ENCODE data around the gene ERICH6B. TPM values are rescaled to one million over a fixed set of nuclear protein-coding genes. Genes with fewer than 3 reads are reported as not detected.

Gene ERICH6B
- total RNA-seq, 4 donors from 2014 or later: not detected

- ATAC-seq: no peak
- no peak overlapping the region for H3K4me3 ChIP-seq
- H3K9me3 ChIP-seq: no peaks in the 10 kb centered on the region
- H3K27me3 ChIP-seq: peaks cover 31% of the 10 kb centered on the region
- H3K27ac ChIP-seq: no peak overlapping the region
- 0% methylated on average over 1 of the region's 6 CpGs; no CpG with 5 or more reads in 1 of the 2 donors for WGBS, 2 donors (ENCODE audit: low coverage in 1 of 2)
- no peaks in the 10 kb centered on the region for H3K4me1 ChIP-seq
- H3K36me3 ChIP-seq: no peaks in the 10 kb centered on the region
- TF ChIP-seq, protein P1, sequence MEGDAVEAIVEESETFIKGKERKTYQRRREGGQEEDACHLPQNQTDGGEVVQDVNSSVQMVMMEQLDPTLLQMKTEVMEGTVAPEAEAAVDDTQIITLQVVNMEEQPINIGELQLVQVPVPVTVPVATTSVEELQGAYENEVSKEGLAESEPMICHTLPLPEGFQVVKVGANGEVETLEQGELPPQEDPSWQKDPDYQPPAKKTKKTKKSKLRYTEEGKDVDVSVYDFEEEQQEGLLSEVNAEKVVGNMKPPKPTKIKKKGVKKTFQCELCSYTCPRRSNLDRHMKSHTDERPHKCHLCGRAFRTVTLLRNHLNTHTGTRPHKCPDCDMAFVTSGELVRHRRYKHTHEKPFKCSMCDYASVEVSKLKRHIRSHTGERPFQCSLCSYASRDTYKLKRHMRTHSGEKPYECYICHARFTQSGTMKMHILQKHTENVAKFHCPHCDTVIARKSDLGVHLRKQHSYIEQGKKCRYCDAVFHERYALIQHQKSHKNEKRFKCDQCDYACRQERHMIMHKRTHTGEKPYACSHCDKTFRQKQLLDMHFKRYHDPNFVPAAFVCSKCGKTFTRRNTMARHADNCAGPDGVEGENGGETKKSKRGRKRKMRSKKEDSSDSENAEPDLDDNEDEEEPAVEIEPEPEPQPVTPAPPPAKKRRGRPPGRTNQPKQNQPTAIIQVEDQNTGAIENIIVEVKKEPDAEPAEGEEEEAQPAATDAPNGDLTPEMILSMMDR (IDR thresholded peaks at IDR 0.05): no peak
- TF ChIP-seq POLR2AphosphoS5 (IDR thresholded peaks at IDR 0.05) (no peak), EP300 (IDR thresholded peaks at IDR 0.05) (no peak), POLR2A (IDR thresholded peaks at IDR 0.05) (no peak)
These were observed 6.4 kb upstream of the ERICH6B start for GRCh38 chr13:45621950-45622349.

- H3K9me3 ChIP-seq: no peaks in the 10 kb centered on the region
- no peaks in the 10 kb centered on the region for H3K4me1 ChIP-seq
- ATAC-seq: no peak
- no peak overlapping the region for H3K27ac ChIP-seq
- 60% methylated on average over 3 of the region's 3 CpGs for whole genome bisulfite sequencing, 2 donors (ENCODE audit: low coverage in 1 of 2)
- H3K4me3 ChIP-seq: no peak overlapping the region
- TF ChIP-seq EP300 (IDR thresholded peaks at IDR 0.05) (no peak), POLR2AphosphoS5 (IDR thresholded peaks at IDR 0.05) (no peak), POLR2A (IDR thresholded peaks at IDR 0.05) (no peak)
- TF ChIP-seq, protein P1 (IDR thresholded peaks at IDR 0.05): no peak
- H3K27me3 ChIP-seq: peaks cover 24% of the 10 kb centered on the region
- no peaks in the 10 kb centered on the region for H3K36me3 ChIP-seq
These were observed 7.6 kb downstream of the ERICH6B start for GRCh38 chr13:45607931-45608330.

GRCh38 chr13:45604892-45605291, 10.6 kb downstream of the ERICH6B start:
- Histone ChIP-seq H3K36me3 (no peaks in the 10 kb centered on the region), H3K27ac (no peak overlapping the region), H3K27me3 (peaks cover 2% of the 10 kb centered on the region), H3K9me3 (no peaks in the 10 kb centered on the region), H3K4me1 (no peaks in the 10 kb centered on the region), H3K4me3 (no peak overlapping the region)
- TF ChIP-seq POLR2AphosphoS5 (IDR thresholded peaks at IDR 0.05) (no peak), POLR2A (IDR thresholded peaks at IDR 0.05) (no peak)
- ATAC-seq: no peak
- WGBS, 2 donors (ENCODE audit: low coverage in 1 of 2): 62 to 64% methylated on average over 4 of the region's 4 CpGs

DNA sequence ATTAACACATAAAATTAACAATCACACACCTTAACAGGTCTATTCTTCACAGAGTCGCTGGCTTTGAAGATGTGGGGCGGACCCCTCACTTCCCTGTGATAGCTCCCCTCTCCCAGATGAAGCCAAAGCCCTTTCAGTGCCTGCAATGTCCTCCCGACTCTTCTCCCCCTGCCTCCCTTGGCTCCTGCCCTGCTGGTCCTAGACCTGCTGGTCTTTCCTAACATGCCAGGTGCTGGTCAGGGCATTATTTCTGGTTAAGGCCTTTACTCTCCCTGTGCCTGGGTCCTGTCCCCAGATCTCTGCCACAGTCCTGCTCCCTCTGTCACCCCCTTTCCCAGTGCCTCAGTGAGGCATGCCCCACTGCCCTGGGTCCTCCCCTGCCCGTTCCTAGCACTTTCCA, 12.2 kb downstream of the ERICH6B start:
- H3K27me3 ChIP-seq: peaks cover 4% of the 10 kb centered on the region
- H3K36me3 ChIP-seq: no peaks in the 10 kb centered on the region
- no peak for ATAC-seq
- H3K9me3 ChIP-seq: no peaks in the 10 kb centered on the region
- no peak overlapping the region for H3K4me3 ChIP-seq
- H3K4me1 ChIP-seq: no peaks in the 10 kb centered on the region
- TF ChIP-seq POLR2A (IDR thresholded peaks at IDR 0.05) (no peak), EP300 (IDR thresholded peaks at IDR 0.05) (no peak), POLR2AphosphoS5 (IDR thresholded peaks at IDR 0.05) (no peak)
- TF ChIP-seq, protein P1 (IDR thresholded peaks at IDR 0.05): no peak
- no peak overlapping the region for H3K27ac ChIP-seq
- 83 to 96% methylated on average over 3 to 4 of the region's 4 CpGs for WGBS, 2 donors (ENCODE audit: low coverage in 1 of 2)

DNA sequence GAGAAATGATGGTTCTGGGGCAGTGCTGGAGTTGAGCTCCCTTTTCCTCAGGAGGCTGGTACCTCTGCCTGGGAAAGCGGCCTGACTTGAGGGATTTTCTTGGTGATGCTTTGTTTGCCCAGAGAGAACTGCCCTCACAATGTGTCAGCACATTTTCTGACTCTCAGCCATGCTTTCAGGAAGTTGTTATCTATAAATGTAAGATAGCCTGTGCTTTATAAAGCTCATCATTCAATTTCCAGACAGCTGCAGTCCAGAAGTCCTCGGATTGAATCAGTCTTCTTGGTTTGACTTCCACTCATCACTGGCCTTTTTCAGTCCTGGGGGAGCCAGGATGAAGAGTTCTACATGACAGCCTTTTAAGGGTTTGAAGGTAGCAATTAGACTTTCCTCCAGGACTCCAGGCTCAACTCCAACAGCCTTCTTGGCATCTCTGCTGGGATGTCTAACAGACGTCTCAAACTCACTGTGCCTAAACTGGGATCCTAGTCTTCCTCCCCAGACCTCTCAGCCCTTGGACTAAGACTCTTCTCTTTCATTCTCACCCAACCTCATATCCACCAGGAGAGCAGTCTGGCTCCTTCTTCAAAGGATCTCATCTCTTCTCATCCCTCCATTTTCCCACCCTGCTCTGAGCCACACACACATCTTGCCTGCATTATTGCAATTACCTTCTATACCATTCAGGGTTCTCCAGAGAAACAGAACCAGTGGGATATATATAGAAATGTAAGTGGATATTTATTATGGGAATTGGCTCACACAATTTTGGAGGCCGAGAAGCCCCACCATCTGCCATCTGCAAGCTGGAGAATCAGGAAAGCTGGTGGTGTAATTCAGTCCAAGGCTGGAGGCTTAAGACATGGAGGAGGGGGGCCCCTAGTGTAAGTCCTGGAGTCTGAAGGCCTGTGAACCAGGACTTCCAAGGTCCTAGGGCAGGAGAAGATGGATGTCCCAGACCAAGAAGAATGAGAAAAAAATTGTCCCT, 13.1 kb downstream of the ERICH6B start:
- H3K9me3 ChIP-seq: no peaks in the 10 kb centered on the region
- WGBS, 2 donors (ENCODE audit: low coverage in 1 of 2): 40 to 43% methylated on average over 1 to 4 of the region's 4 CpGs
- H3K4me3 ChIP-seq: no peak overlapping the region
- TF ChIP-seq, protein P1 (IDR thresholded peaks at IDR 0.05): no peak
- TF ChIP-seq EP300 (IDR thresholded peaks at IDR 0.05) (no peak), POLR2A (IDR thresholded peaks at IDR 0.05) (no peak), POLR2AphosphoS5 (IDR thresholded peaks at IDR 0.05) (no peak)
- H3K4me1 ChIP-seq: no peaks in the 10 kb centered on the region
- peaks cover 13% of the 10 kb centered on the region for H3K27me3 ChIP-seq
- no peaks in the 10 kb centered on the region for H3K36me3 ChIP-seq
- no peak for ATAC-seq
- H3K27ac ChIP-seq: no peak overlapping the region

Measured in gastroesophageal sphincter (tissue), 4 donors.